GM18867 (cell line): ENCODE measurements around the gene ATG3.
"Not testable (repeated sequence)": the region's sequence is repeated elsewhere in the genome, so short reads cannot be mapped to it uniquely, and the experiment has no call there.

Experiments
- ATAC-seq: cut with Tn5 transposase; IDR thresholded peaks from one replicate; pipeline ENCODE4 v1.9.1; 2021; ENCODE audit warnings: mild to moderate bottlenecking, moderate library complexity; ENCODE audit not compliant: unreplicated experiment

The ATG3 gene

DNA sequence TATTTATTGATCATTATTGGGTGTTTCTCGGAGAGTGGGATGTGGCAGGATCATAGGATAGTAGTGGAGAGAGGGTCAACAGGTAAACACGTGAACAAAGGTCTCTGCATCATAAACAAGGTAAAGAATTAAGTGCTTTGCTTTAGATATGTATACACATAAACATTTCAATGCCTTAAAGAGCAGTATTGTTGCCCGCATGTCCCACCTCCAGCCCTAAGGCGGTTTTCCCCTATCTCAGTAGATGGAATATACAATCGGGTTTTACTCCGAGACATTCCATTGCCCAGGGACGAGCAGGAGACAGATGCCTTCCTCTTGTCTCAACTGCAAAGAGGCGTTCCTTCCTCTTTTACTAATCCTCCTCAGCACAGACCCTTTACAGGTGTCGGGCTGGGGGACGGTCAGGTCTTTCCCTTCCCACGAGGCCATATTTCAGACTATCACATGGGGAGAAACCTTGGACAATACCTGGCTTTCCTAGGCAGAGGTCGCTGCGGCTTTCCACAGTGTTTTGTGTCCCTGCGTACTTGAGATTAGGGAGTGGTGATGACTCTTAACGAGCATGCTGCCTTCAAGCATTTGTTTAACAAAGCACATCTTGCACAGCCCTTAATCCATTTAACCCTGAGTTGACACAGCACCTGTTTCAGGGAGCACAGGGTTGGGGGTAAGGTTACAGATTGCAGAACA lies 2.6 kb upstream of the ATG3 start:
- ATAC-seq: not testable (repeated sequence)

DNA sequence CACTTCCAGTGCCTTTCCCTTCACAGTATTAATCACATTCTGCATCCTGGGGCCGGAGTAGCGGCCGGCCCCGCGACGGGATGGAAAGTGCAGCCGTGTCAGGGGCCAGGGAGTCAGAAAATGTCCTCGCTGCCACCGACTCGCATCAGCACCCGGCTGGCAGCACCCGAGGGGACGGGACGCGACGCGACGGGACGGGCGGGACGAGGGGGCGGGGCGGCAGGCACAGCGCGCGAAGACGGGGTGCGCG lies 353 bp downstream of the ATG3 start:
- peak; percentile 53 for ATAC-seq

GRCh38 chr3:112560721-112561483 lies 860 bp downstream of the ATG3 start:
- peak; percentile 26 for ATAC-seq

GRCh38 chr3:112560307-112560706 lies 1.5 kb downstream of the ATG3 start:
- ATAC-seq: no peak

- ATAC-seq: no peak
These were observed 3.8 kb downstream of the ATG3 start for GRCh38 chr3:112557976-112558375.

GRCh38 chr3:112555535-112556170 lies 6.1 kb downstream of the ATG3 start:
- ATAC-seq: no peak

- no peak for ATAC-seq
These were observed 10.9 kb downstream of the ATG3 start for GRCh38 chr3:112550859-112551258.

DNA sequence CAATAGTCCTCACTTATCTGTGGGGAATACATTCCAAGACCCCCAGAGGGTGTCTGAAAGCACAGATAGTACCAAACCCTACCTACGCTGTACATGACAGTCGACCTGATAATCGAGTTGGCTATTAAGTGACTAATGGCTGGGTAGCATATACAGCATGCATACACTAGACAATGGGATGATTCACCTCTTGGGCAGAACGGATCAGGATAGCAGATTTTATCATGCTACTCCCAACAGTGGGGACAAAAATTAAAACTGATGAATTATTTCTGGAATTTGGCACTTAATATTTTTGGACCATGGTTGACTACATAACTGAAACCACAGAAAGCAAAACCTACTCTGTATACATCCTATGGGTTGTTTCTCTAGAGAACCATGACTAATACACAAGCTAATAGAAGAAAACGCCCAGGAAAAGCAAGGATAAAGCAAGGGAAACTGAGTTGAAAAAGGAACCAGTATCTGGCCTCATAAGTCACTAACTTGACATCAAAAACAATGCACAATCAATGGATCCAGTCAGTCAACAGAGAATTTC lies 15.5 kb downstream of the ATG3 start:
- ATAC-seq: no peak

DNA sequence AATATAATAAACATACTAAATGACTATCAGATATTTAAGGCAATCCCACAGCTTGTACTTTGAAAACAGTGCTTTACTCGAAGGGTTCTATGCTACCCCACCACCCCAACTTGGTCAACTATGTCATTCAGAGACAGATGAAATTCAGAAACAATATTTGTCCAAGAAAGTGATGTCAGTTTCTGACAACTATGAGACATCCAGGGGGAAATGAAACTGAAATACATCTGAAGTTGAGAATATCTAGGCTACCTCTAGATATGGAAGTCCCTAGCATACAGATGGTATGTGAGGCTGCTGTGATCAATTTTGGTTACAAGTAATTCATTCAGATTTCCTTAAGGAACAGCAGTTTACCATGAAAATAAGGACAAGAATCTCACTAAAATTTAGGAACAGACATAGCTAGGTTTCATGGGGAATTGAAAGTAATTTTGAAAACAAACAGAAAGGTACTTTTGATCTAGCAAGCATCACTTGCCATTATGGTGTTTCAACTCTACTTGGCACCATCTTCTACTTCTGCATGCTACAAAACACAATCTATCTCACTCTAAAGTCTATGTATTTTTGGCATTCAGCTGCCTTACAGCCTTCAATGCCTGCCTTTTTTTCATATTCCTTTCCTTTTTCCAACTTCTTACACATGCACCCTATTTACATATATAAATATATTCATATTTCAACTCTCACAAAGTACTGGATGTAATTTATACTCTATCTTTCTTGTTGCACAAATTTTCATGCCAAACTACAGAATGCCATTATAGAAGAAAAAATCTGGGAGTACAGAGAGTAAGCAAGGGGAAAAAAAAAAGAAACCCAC lies 21.7 kb downstream of the ATG3 start:
- ATAC-seq: peak; percentile 90

GRCh38 chr3:112531358-112531781 lies 30.4 kb downstream of the ATG3 start:
- no peak for ATAC-seq

- no peak for ATAC-seq
These were observed 31.2 kb downstream of the ATG3 start for GRCh38 chr3:112530573-112530972.

DNA sequence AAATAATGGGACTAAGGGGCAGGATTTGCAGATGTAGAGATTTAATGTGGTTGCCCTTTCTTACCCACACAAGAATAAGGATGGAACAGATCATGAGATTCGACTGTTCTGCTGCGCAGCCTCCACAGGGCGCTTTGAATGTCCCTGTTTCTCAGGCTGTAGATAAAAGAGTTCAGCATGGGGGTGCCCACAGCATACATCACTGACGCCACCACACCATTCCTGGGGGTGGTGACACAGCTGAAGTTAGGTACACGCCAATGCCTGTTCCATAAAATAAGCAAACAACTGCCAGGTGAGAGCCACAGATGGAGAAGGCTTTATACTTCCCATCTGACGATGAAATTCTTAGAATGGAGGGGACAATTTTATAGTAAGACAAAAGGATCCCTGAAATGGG lies 37.6 kb downstream of the ATG3 start:
- not testable (repeated sequence) for ATAC-seq

- ATAC-seq: peak; percentile 47
These were observed 42.2 kb downstream of the ATG3 start for GRCh38 chr3:112519424-112520001.

- ATAC-seq: not testable (repeated sequence)
These were observed 42.8 kb downstream of the ATG3 start for GRCh38 chr3:112518970-112519369.

DNA sequence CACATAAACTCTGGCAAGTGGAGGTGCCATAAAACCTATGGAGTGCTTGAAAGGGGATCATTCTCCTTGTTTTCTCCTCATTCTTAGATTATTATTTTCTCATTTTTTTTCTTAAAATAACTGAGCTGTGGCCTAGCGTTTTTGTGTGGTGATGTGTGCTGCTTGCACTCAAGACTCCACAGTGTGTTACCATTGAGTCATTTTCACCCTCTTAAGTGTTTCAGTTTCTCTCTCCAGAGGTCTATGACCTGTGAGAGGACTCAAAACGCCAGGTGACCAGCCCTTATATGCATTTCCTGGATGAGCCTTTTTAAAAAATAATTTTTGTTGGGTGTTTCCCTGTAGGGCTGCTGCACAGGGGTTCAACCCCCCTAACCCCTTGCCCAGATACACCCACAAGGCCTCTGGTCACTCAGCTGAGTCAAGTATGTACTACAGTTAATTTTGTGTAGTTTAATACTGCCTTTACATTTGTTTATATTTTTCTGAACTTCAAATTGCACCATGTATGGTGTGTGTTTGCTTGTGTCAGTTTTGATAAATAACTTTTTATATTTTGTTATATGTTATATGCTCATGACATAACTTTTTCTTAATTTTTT lies 47.1 kb downstream of the ATG3 start:
- peak; percentile 100 for ATAC-seq

- ATAC-seq: no peak
These were observed 49.4 kb downstream of the ATG3 start for GRCh38 chr3:112512320-112512719.

- no peak for ATAC-seq
These were observed 52.9 kb downstream of the ATG3 start for GRCh38 chr3:112508860-112509259.

GRCh38 chr3:112508261-112508660 lies 53.5 kb downstream of the ATG3 start:
- ATAC-seq: no peak

DNA sequence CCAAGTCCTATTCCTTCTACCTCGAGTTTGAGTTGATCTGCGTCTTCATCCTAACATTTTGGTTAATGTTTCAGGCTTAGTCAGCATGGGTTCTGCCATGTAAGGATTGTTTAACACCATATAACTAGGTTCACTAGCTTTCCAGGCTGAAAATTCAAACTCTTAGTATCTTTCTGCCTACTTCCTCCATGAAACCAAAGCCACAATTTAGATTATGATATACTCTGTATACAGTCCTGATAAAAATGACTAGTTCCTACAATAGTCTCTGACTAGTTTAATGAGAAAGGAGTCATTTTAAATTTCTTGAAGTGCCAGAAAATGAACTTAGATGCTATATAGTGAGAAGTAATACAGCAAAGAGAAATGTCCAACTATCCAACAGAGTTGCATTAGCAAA lies 55.9 kb downstream of the ATG3 start:
- ATAC-seq: no peak

DNA sequence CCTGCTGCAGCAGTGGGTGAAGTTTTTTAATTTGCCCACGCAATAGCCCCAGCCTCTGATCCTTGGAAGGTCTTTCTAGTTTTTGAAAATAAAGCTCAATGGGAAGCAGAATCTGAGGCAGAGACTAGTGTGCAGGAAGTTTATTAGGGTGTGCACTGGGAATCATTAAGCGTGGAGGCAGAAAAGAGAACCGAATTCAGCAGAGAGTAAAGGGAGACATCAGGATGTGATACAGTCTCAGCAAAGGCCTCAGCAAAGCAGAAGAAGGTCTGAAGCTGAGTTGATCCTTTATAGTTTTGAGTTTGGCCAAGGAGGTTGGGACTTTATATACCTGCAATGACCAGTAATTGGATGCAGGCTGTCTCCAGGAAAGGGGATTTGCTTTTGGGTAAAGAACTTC lies 57.6 kb downstream of the ATG3 start:
- no peak for ATAC-seq
